GM12878 (cell line): ENCODE measurements around the gene SMTNL1. TPM values are rescaled to one million over a fixed set of nuclear protein-coding genes. Genes with fewer than 3 reads are reported as not detected.

Source experiments
- ATAC-seq: fragments of 200-7000 bp; cut with Tn5 transposase; 3 replicates; pipeline ENCODE4 v1.9.1; 2020; ENCODE audit warnings: mild to moderate bottlenecking, moderate library complexity
- BruUV-seq: library from RNA; stranded (reverse); fragments of 400-500 nt; replicated peaks from 2 replicates; lab custom pipeline; 2021; lab: Mats Ljungman, UMichigan
- CTCF ChIA-PET: fragments of 300-600 bp; sonication (Branson Sonifier 250); formaldehyde crosslinking; extraction: SDS; loops from one replicate; lab custom pipeline; 2021; ENCODE audit warnings: inconsistent platforms; lab: Yijun Ruan, JAX
- POLR2A ChIA-PET: fragments of 350-600 bp; formaldehyde crosslinking; extraction: SDS; loops from one replicate; lab custom pipeline; 2021; ENCODE audit warnings: inconsistent platforms; lab: Charles Lee
- RAD21 ChIA-PET: fragments of 300-600 bp; sonication (Branson Sonifier 250); formaldehyde crosslinking; loops from one replicate; lab custom pipeline; 2023; ENCODE audit warnings: antibody characterized with exemption; ENCODE audit not compliant: unreplicated experiment; lab: Charles Lee
- SMC1A ChIA-PET: fragments of 300-600 bp; sonication (Branson Sonifier 250); formaldehyde crosslinking; loops from one replicate; lab custom pipeline; 2023; ENCODE audit not compliant: unreplicated experiment, uncharacterized antibody; lab: Charles Lee
- DNase-seq: peaks from one replicate; pipeline ENCODE4 v3.0.0-alpha.2; 2011; ENCODE audit warnings: low read depth, low spot score
- FAIRE-seq: peaks from 3 replicates; lab custom pipeline; 2011; peaks lifted over from hg19 to GRCh38; lab: Jason Lieb, UNC
- H2AFZ ChIP-seq: 2 replicates; pipeline ENCODE4 v1.6.0; 2011; ENCODE audit warnings: low read depth, low read length, control low read depth; ENCODE audit not compliant: control insufficient read depth
- H3K27ac ChIP-seq: 2 replicates; pipeline ENCODE4 v1.5.1; 2011; ENCODE audit warnings: control low read depth; ENCODE audit not compliant: control insufficient read depth, insufficient read depth
- H3K27me3 ChIP-seq, 2 experiments: replicated peaks in 1 of 2; 2 replicates each; pipeline versions ENCODE4 v1.6.0 to v1.6.1; 2011; ENCODE audit warnings: low read length in 1 of 2; ENCODE audit not compliant: control insufficient read depth in 2 of 2, insufficient read depth in 2 of 2
- H3K36me3 ChIP-seq, 2 experiments: 2 replicates each; pipeline ENCODE4 v1.5.1; 2011; ENCODE audit warnings: low read length in 1 of 2; ENCODE audit not compliant: control insufficient read depth in 2 of 2, insufficient read depth in 2 of 2
- H3K4me1 ChIP-seq: 2 replicates; pipeline ENCODE4 v1.6.1; 2011; ENCODE audit warnings: mild to moderate bottlenecking, low read length, moderate library complexity, mixed read lengths; ENCODE audit not compliant: control insufficient read depth, insufficient read depth
- H3K4me2 ChIP-seq: 2 replicates; pipeline ENCODE4 v1.6.0; 2011; ENCODE audit warnings: control low read depth; ENCODE audit not compliant: control insufficient read depth, insufficient read depth
- H3K4me3 ChIP-seq: fragments of 200-600 bp; sonication (generic); 2 replicates; pipeline ENCODE4 v1.5.1; 2016
- H3K79me2 ChIP-seq: 2 replicates; pipeline ENCODE4 v1.6.0; 2011; ENCODE audit warnings: low read length; ENCODE audit not compliant: control insufficient read depth, insufficient read depth
- H3K9ac ChIP-seq: 2 replicates; pipeline ENCODE4 v1.8.0; 2011; ENCODE audit warnings: low read length, control low read depth, mixed read lengths; ENCODE audit not compliant: control insufficient read depth, insufficient read depth
- H3K9me3 ChIP-seq: replicated peaks from 3 replicates; pipeline ENCODE4 v1.5.1; 2011; ENCODE audit warnings: mild to moderate bottlenecking, low read length; ENCODE audit not compliant: control insufficient read depth, insufficient read depth
- H4K20me1 ChIP-seq: 2 replicates; pipeline ENCODE4 v1.6.0; 2011; ENCODE audit not compliant: control insufficient read depth, insufficient read depth
- CBX3 ChIP-seq: fragments of 200-600 bp; sonication (generic); IDR thresholded peaks from 2 replicates; pipeline ENCODE4 v1.6.1; 2016; ENCODE audit warnings: low read depth, borderline replicate concordance
- CREM ChIP-seq: IDR thresholded peaks from 2 replicates; pipeline ENCODE4 v1.6.1; 2014; ENCODE audit warnings: antibody characterized with exemption, low read depth
- ESRRA ChIP-seq: IDR thresholded peaks from 2 replicates; pipeline ENCODE4 v1.6.1; 2012; ENCODE audit warnings: mild to moderate bottlenecking, low read length, improper control_type of control experiment
- RELB ChIP-seq: fragments of 450-650 bp; IDR thresholded peaks from 2 replicates; pipeline ENCODE4 v1.6.1; 2017; ENCODE audit warnings: low read depth, mild to moderate bottlenecking, moderate library complexity
- TCF3 ChIP-seq: IDR thresholded peaks from 2 replicates; pipeline ENCODE4 v1.6.1; 2012; ENCODE audit warnings: low read depth, mild to moderate bottlenecking, low read length, borderline replicate concordance; ENCODE audit not compliant: insufficient read depth
- WGBS: methylation state at CpG from one replicate; pipeline ENCODE4 v1.1.6; 2016; ENCODE audit warnings: low lambda C conversion rate; ENCODE audit not compliant: insufficient replicate concordance, insufficient coverage; ENCODE audit errors: missing lambda C conversion rate; 5-methylcytosine and 5-hydroxymethylcytosine counted together
- in situ Hi-C: fragments of 300-500 bp; cut with MboI; formaldehyde crosslinking; loops from 9 replicates; pipeline ENCODE4 v1.14.3; 2018; ENCODE audit warnings: mixed read lengths
- intact Hi-C: fragments of 100-400 bp; cut with micrococcal nuclease; formaldehyde crosslinking; loops from one replicate; pipeline ENCODE4 v1.14.2; 2022; ENCODE audit not compliant: unreplicated experiment
- polyA plus RNA-seq, 11 experiments: library from polyadenylated mRNA; depleted of rRNA in 4 of 11; unstranded in 6 of 11; stranded (reverse) in 5 of 11; fragments of >200 nt; fragmentation: Nextera tagmentation in 4 of 11; fragmentation: Illumina TruSeq in 1 of 11; extraction: Ambion mirVana in 4 of 11; extraction: Trizol in 1 of 11; gene quantifications; 1 replicate in 1 of 11; 2 replicates in 10 of 11; pipeline versions ENCODE4 v1.2.1 to v1.2.3, GENCODE V29; 2011 to 2016; ENCODE audit warnings: inconsistent platforms in 2 of 11, missing spikeins in 2 of 11, low read depth in 1 of 11
- total RNA-seq, 4 experiments: library from RNA; depleted of rRNA in 3 of 4; stranded (reverse); fragments of >200 nt in 3 of 4; fragmentation: Illumina TruSeq in 1 of 4; extraction: Trizol in 1 of 4; gene quantifications; 2 replicates each; pipeline versions ENCODE4 v1.2.1 to v1.2.3, GENCODE V29; 2013 to 2021
- TF ChIP-seq, protein P1 (sequence below): fragments of 450-650 bp; formaldehyde crosslinking; IDR thresholded peaks from 2 replicates; pipeline ENCODE4 v1.5.0; 2022; ENCODE audit warnings: mild to moderate bottlenecking, missing genetic modification characterization
- TF ChIP-seq, protein P2 (sequence below): fragments of 450-650 bp; IDR thresholded peaks from 2 replicates; pipeline ENCODE4 v1.6.1; 2018; ENCODE audit warnings: borderline replicate concordance, mild to moderate bottlenecking; ENCODE audit not compliant: partially characterized antibody
- TF ChIP-seq, protein P3 (sequence below), 3 experiments: IDR thresholded peaks in 2 of 3; conservative IDR thresholded peaks in 1 of 3; 2 replicates each; pipeline ENCODE4 v1.5.1; 2011; ENCODE audit warnings: low read depth in 3 of 3, low read length in 3 of 3, mild to moderate bottlenecking in 3 of 3, control low read depth in 2 of 3, moderate library complexity in 2 of 3, inconsistent platforms in 1 of 3, mixed read lengths in 1 of 3; ENCODE audit not compliant: control insufficient read depth in 2 of 3, insufficient read depth in 1 of 3; ENCODE audit errors: extremely low read depth in 1 of 3

The SMTNL1 gene
- total and polyA plus RNA-seq, 10 of the 15 experiments (the other 5 are each of a cell fraction or from before 2014, with no cell fraction given): 0.06 to 0.17 (median 0.10) TPM; not detected in 7

DNA sequence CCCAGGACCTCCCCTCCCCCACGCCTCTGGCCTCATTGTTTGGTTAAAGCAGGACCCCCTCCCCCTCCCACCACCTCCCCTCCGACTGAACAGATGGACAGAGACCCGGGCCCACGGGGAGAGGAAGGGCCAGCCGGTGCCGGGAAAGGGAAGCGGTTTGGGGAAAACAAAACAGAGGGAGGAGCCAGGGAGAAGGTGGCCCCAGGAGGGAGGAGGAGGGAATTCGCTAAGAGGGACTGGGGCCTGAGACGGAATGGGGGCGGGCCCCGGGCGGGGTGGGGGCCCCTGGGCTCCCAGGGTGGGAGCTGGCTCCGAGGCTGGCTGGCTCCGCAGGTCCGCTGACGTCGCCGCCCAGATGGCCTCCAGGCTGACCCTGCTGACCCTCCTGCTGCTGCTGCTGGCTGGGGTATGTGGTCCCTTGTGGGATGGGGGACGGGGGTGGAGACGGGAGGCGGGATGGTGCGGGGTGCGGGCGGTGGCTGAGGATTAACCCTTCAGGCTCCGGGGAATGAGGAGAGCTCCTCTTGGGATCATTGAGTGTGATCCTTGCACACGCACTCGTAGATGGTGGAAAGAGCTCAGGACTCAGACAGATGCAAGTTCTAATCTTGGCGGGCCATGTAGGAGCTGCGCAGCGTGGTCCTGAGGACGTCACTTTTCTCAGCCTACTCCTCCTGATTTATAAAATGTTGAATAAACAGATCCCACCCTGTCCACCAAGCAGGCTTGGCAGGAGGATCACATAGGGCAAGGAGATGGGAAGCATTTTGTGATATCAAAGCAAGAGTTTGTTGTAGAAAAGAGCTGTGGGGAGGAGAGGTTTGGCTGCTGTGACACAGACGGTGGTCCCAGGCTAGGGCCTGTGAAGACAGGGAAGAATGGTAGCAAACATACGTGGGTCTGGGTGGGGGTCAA lies 60.8 kb downstream of the SMTNL1 start (continued):
- TF ChIP-seq, protein P1, sequence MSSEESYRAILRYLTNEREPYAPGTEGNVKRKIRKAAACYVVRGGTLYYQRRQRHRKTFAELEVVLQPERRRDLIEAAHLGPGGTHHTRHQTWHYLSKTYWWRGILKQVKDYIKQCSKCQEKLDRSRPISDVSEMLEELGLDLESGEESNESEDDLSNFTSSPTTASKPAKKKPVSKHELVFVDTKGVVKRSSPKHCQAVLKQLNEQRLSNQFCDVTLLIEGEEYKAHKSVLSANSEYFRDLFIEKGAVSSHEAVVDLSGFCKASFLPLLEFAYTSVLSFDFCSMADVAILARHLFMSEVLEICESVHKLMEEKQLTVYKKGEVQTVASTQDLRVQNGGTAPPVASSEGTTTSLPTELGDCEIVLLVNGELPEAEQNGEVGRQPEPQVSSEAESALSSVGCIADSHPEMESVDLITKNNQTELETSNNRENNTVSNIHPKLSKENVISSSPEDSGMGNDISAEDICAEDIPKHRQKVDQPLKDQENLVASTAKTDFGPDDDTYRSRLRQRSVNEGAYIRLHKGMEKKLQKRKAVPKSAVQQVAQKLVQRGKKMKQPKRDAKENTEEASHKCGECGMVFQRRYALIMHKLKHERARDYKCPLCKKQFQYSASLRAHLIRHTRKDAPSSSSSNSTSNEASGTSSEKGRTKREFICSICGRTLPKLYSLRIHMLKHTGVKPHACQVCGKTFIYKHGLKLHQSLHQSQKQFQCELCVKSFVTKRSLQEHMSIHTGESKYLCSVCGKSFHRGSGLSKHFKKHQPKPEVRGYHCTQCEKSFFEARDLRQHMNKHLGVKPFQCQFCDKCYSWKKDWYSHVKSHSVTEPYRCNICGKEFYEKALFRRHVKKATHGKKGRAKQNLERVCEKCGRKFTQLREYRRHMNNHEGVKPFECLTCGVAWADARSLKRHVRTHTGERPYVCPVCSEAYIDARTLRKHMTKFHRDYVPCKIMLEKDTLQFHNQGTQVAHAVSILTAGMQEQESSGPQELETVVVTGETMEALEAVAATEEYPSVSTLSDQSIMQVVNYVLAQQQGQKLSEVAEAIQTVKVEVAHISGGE (CRISPR knock-in tag): no peak
- TF ChIP-seq TCF3 (no peak), RELB (no peak)

DNA sequence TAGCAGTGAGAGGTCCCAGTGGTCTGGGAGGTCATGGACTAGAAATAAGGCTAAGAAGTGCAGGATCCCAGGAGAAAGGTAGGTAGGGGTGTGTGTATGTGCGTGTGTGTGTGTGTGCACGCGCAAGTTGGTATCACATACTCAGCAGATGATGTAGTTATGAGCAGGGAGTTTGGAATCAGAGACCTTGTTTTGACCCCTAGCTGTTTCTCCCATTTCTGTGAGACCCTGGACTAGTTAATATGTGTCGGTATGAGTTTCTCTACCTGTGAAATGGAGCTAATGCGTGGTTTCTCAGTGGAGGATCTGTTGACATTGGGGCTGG lies 61.4 kb downstream of the SMTNL1 start:
- POLR2A ChIA-PET: no interaction called here
- no TSS peak for BruUV-seq
- H3K27ac ChIP-seq: no peak overlapping the region
- intact Hi-C loops: no loop called here
- H3K27me3 ChIP-seq: peaks cover 4 to 5% of the 10 kb centered on the region in 2 experiments
- FAIRE-seq (no peak), ATAC-seq (no peak), DNase-seq (no peak)
- H3K4me1 ChIP-seq: no peaks in the 10 kb centered on the region
- no peak overlapping the region for H3K4me2 ChIP-seq
- no peaks in the 10 kb centered on the region for H3K79me2 ChIP-seq
- no peak overlapping the region for H3K4me3 ChIP-seq
- in situ Hi-C loops: no loop called here
- no peaks in the 10 kb centered on the region for H3K36me3 ChIP-seq
- H3K9ac ChIP-seq: no peak overlapping the region
- CTCF ChIA-PET: interaction anchor here (1.0 to 1.2 kb wide), 2 partner anchors 42 to 45 kb away, joined by 3 to 4 read pairs; no protein-coding TSS in a partner anchor
- SMC1A ChIA-PET: interaction anchor here (0.9 kb wide), 1 partner anchor 42 kb away, joined by 3 read pairs; no protein-coding TSS in a partner anchor
- RAD21 ChIA-PET: no interaction called here
- no peaks in the 10 kb centered on the region for H4K20me1 ChIP-seq
- H2AFZ ChIP-seq: no peak overlapping the region
- H3K9me3 ChIP-seq: no peaks in the 10 kb centered on the region
- WGBS: 73% methylated on average over 5 of the region's 5 CpGs
- TF ChIP-seq ESRRA (no peak), CBX3 (no peak), CREM (no peak)
- TF ChIP-seq, protein P2, sequence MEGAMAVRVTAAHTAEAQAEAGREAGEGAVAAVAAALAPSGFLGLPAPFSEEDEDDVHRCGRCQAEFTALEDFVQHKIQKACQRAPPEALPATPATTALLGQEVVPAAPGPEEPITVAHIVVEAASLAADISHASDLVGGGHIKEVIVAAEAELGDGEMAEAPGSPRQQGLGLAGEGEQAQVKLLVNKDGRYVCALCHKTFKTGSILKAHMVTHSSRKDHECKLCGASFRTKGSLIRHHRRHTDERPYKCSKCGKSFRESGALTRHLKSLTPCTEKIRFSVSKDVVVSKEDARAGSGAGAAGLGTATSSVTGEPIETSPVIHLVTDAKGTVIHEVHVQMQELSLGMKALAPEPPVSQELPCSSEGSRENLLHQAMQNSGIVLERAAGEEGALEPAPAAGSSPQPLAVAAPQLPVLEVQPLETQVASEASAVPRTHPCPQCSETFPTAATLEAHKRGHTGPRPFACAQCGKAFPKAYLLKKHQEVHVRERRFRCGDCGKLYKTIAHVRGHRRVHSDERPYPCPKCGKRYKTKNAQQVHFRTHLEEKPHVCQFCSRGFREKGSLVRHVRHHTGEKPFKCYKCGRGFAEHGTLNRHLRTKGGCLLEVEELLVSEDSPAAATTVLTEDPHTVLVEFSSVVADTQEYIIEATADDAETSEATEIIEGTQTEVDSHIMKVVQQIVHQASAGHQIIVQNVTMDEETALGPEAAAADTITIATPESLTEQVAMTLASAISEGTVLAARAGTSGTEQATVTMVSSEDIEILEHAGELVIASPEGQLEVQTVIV: no peak
- TF ChIP-seq, protein P3, sequence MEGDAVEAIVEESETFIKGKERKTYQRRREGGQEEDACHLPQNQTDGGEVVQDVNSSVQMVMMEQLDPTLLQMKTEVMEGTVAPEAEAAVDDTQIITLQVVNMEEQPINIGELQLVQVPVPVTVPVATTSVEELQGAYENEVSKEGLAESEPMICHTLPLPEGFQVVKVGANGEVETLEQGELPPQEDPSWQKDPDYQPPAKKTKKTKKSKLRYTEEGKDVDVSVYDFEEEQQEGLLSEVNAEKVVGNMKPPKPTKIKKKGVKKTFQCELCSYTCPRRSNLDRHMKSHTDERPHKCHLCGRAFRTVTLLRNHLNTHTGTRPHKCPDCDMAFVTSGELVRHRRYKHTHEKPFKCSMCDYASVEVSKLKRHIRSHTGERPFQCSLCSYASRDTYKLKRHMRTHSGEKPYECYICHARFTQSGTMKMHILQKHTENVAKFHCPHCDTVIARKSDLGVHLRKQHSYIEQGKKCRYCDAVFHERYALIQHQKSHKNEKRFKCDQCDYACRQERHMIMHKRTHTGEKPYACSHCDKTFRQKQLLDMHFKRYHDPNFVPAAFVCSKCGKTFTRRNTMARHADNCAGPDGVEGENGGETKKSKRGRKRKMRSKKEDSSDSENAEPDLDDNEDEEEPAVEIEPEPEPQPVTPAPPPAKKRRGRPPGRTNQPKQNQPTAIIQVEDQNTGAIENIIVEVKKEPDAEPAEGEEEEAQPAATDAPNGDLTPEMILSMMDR (IDR thresholded peaks at IDR 0.05 in 2 of 3, conservative IDR thresholded peaks at IDR 0.05 in 1 of 3; ENCODE audit: control insufficient read depth in 2 of 3, extremely low read depth in 1 of 3, insufficient read depth in 1 of 3, low read depth in 3 of 3, low read length in 3 of 3): no peak
